ENCODE measurements around the gene SLC2A8. TPM values are rescaled to one million over a fixed set of nuclear protein-coding genes. Genes with fewer than 3 reads are reported as not detected.

The SLC2A8 gene
- total and polyA plus RNA-seq, 7 donors, result 7.2 to 68.7 (median 45.1) TPM

GRCh38 chr9:127457191-127457878 lies 60.4 kb downstream of the SLC2A8 start:
- Histone ChIP-seq H3K36me3 (peaks cover 25 to 73% (median 47%) of the 10 kb centered on the region in 4 donors), H3K4me1 (peaks cover 0 to 53% (median 41%) of the 10 kb centered on the region in 4 donors), H3K9me3 (no peaks in the 10 kb centered on the region), H3K27ac (no peak overlapping the region), H3K4me3 (no peak overlapping the region), H3K27me3 (no peaks in the 10 kb centered on the region)
- DNase-seq, result no peak
- TF ChIP-seq EP300 (IDR thresholded peaks at IDR 0.05) (no peak), POLR2A (IDR thresholded peaks at IDR 0.05) (no peak), POLR2AphosphoS5 (IDR thresholded peaks at IDR 0.05) (no peak), CTCF (IDR thresholded peaks at IDR 0.05) (no peak)
- intact Hi-C loops (cut with DNase I), result no loop called here
- WGBS, 2 donors, result 87 to 91% methylated on average over 17 of the region's 17 CpGs

Small RNA genes lying within 50 kb of the gene (small RNA-seq; reads per million reads assigned to genes)
- 91.4 to 155 (median 153) reads per million in 3 donors for gene SNORA65

Other genes with a start within 250 kb of the SLC2A8 start
- 10 to 100 TPM; 10.2 to 28.0 (median 17.6) TPM for gene GARNL3, start 132.4 kb upstream of the SLC2A8 start, total RNA-seq
- gene GARNL3, start 132.4 kb upstream of the SLC2A8 start, polyA plus RNA-seq, result 1 to 10 TPM in 2 of 3 donors, under 1 TPM in 1; 0.92 to 4.8 (median 3.0) TPM
- gene ZNF79, start 27.2 kb downstream of the SLC2A8 start, total RNA-seq, result 10 to 100 TPM; 10.9 to 14.6 (median 13.9) TPM
- 1 to 10 TPM in 2 of 3 donors, under 1 TPM in 1; 0.60 to 3.5 (median 2.3) TPM for gene ZNF79, start 27.2 kb downstream of the SLC2A8 start, polyA plus RNA-seq
- 1,000 to 10,000 TPM; 2,502 to 5,061 (median 3,494) TPM for gene RPL12, start 54.2 kb downstream of the SLC2A8 start, total RNA-seq
- gene RPL12, start 54.2 kb downstream of the SLC2A8 start, polyA plus RNA-seq, result 1,000 to 10,000 TPM; 2,492 to 4,552 (median 2,965) TPM
- gene LRSAM1, start 54.3 kb downstream of the SLC2A8 start, total RNA-seq, result 10 to 100 TPM; 17.9 to 54.0 (median 30.2) TPM
- gene LRSAM1, start 54.3 kb downstream of the SLC2A8 start, polyA plus RNA-seq, result 10 to 100 TPM in 1 of 3 donors, 1 to 10 TPM in 2; 6.9 to 17.4 (median 7.2) TPM
- gene STXBP1, start 215.1 kb downstream of the SLC2A8 start, total RNA-seq, result 10 to 100 TPM; 32.3 to 97.2 (median 41.0) TPM
- 1 to 10 TPM; 3.7 to 9.2 (median 9.0) TPM for gene STXBP1, start 215.1 kb downstream of the SLC2A8 start, polyA plus RNA-seq

All from sigmoid colon (tissue), 7 donors.